Measurements from ENCODE around the gene NLGN1.

Gene NLGN1

DNA sequence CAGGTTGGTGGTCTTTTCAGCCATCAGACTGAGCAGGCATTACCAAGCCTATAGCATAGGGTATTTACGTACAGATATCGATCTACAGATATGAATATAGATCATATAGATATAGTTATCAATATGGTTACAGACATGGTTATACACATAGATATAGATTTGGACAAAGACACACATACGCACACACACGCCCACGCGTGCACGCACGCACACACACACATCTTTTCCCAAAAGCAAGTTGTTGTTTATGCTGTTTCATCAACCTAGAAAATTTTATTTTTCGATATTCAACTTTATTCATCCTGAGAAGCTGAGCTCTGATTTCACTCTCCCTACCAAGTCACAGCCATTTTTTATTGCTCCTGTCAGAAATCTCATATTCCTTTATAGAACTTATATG lies 309.1 kb downstream of the NLGN1 start:
- DNase-seq (ENCODE audit: extremely low spot score), result no peak
- TF ChIP-seq CTBP1 (IDR thresholded peaks at IDR 0.05; ENCODE audit: borderline replicate concordance) (no peak), ZNF384 (IDR thresholded peaks at IDR 0.05) (no peak), FOXM1 (IDR thresholded peaks at IDR 0.05; ENCODE audit: borderline replicate concordance) (no peak), SP1 (IDR thresholded peaks at IDR 0.05) (no peak), ELF4 (IDR thresholded peaks at IDR 0.05) (no peak), ARNT (IDR thresholded peaks at IDR 0.05) (no peak), FOXA1 (IDR thresholded peaks at IDR 0.05) (no peak), LEF1 (IDR thresholded peaks at IDR 0.05; ENCODE audit: borderline replicate concordance) (no peak), L3MBTL2 (conservative IDR thresholded peaks at IDR 0.05) (no peak), BHLHE40 (IDR thresholded peaks at IDR 0.05; ENCODE audit: borderline replicate concordance) (no peak), TARDBP (IDR thresholded peaks at IDR 0.05) (no peak), SUZ12 (IDR thresholded peaks at IDR 0.05) (no peak), FOXK2 (IDR thresholded peaks at IDR 0.05) (no peak), HDGF (IDR thresholded peaks at IDR 0.05; ENCODE audit: borderline replicate concordance) (no peak)
- TF ChIP-seq, protein P1, sequence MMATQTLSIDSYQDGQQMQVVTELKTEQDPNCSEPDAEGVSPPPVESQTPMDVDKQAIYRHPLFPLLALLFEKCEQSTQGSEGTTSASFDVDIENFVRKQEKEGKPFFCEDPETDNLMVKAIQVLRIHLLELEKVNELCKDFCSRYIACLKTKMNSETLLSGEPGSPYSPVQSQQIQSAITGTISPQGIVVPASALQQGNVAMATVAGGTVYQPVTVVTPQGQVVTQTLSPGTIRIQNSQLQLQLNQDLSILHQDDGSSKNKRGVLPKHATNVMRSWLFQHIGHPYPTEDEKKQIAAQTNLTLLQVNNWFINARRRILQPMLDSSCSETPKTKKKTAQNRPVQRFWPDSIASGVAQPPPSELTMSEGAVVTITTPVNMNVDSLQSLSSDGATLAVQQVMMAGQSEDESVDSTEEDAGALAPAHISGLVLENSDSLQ (IDR thresholded peaks at IDR 0.05), result no peak
- ChIA-PET POLR2A (no interaction called here), CTCF (no interaction called here)

GRCh38 chr3:173708191-173708590 lies 310.6 kb downstream of the NLGN1 start:
- TF ChIP-seq FOXM1 (IDR thresholded peaks at IDR 0.05; ENCODE audit: borderline replicate concordance), result no peak
- TF ChIP-seq L3MBTL2 (conservative IDR thresholded peaks at IDR 0.05), result no peak
- no peak for TF ChIP-seq NFRKB (IDR thresholded peaks at IDR 0.05)
- POLR2A ChIA-PET, result no interaction called here
- CTCF ChIA-PET, result no interaction called here
- DNase-seq (ENCODE audit: extremely low spot score), result no peak

GRCh38 chr3:173709026-173709425 lies 311.5 kb downstream of the NLGN1 start:
- TF ChIP-seq, protein P1 (IDR thresholded peaks at IDR 0.05), result no peak
- TF ChIP-seq FOXA1 (IDR thresholded peaks at IDR 0.05) (no peak), L3MBTL2 (conservative IDR thresholded peaks at IDR 0.05) (no peak), NFRKB (IDR thresholded peaks at IDR 0.05) (no peak), ELF4 (IDR thresholded peaks at IDR 0.05) (no peak), FOXM1 (IDR thresholded peaks at IDR 0.05; ENCODE audit: borderline replicate concordance) (no peak), ARNT (IDR thresholded peaks at IDR 0.05) (no peak), HDGF (IDR thresholded peaks at IDR 0.05; ENCODE audit: borderline replicate concordance) (no peak), LEF1 (IDR thresholded peaks at IDR 0.05; ENCODE audit: borderline replicate concordance) (no peak), CTBP1 (IDR thresholded peaks at IDR 0.05; ENCODE audit: borderline replicate concordance) (no peak), SP1 (IDR thresholded peaks at IDR 0.05) (no peak), ZNF384 (IDR thresholded peaks at IDR 0.05) (no peak), TARDBP (IDR thresholded peaks at IDR 0.05) (no peak), FOXK2 (IDR thresholded peaks at IDR 0.05) (no peak), BHLHE40 (IDR thresholded peaks at IDR 0.05; ENCODE audit: borderline replicate concordance) (no peak), SUZ12 (IDR thresholded peaks at IDR 0.05) (no peak)
- CTCF ChIA-PET, result no interaction called here
- POLR2A ChIA-PET, result no interaction called here
- no peak for DNase-seq (ENCODE audit: extremely low spot score)

GRCh38 chr3:173711619-173712018 lies 314.1 kb downstream of the NLGN1 start:
- DNase-seq (ENCODE audit: extremely low spot score), result no peak
- no peak for TF ChIP-seq BHLHE40 (IDR thresholded peaks at IDR 0.05; ENCODE audit: borderline replicate concordance)
- TF ChIP-seq, protein P1 (IDR thresholded peaks at IDR 0.05), result no peak
- TF ChIP-seq SUZ12 (IDR thresholded peaks at IDR 0.05), result no peak
- no peak for TF ChIP-seq L3MBTL2 (conservative IDR thresholded peaks at IDR 0.05)
- TF ChIP-seq LEF1 (IDR thresholded peaks at IDR 0.05; ENCODE audit: borderline replicate concordance), result no peak
- no peak for TF ChIP-seq FOXM1 (IDR thresholded peaks at IDR 0.05; ENCODE audit: borderline replicate concordance)
- TF ChIP-seq FOXK2 (IDR thresholded peaks at IDR 0.05), result no peak
- no peak for TF ChIP-seq SP1 (IDR thresholded peaks at IDR 0.05)
- TF ChIP-seq ARNT (IDR thresholded peaks at IDR 0.05), result no peak
- TF ChIP-seq ZNF384 (IDR thresholded peaks at IDR 0.05), result no peak
- no peak for TF ChIP-seq HDGF (IDR thresholded peaks at IDR 0.05; ENCODE audit: borderline replicate concordance)
- no peak for TF ChIP-seq FOXA1 (IDR thresholded peaks at IDR 0.05)
- no peak for TF ChIP-seq NFRKB (IDR thresholded peaks at IDR 0.05)
- no peak for TF ChIP-seq ELF4 (IDR thresholded peaks at IDR 0.05)
- no peak for TF ChIP-seq TARDBP (IDR thresholded peaks at IDR 0.05)
- no peak for TF ChIP-seq CTBP1 (IDR thresholded peaks at IDR 0.05; ENCODE audit: borderline replicate concordance)
- ChIA-PET POLR2A (no interaction called here), CTCF (interaction anchor here (0.9 kb wide), 1 partner anchor 20 kb away, joined by 3 read pairs; no protein-coding TSS in a partner anchor)

GRCh38 chr3:173719585-173719984 lies 322.0 kb downstream of the NLGN1 start:
- POLR2A ChIA-PET, result no interaction called here
- no peak for DNase-seq (ENCODE audit: extremely low spot score)
- no peak for TF ChIP-seq ELF4 (IDR thresholded peaks at IDR 0.05)
- no peak for TF ChIP-seq ZNF384 (IDR thresholded peaks at IDR 0.05)
- TF ChIP-seq HDGF (IDR thresholded peaks at IDR 0.05; ENCODE audit: borderline replicate concordance), result no peak
- TF ChIP-seq TARDBP (IDR thresholded peaks at IDR 0.05), result no peak
- TF ChIP-seq, protein P1 (IDR thresholded peaks at IDR 0.05), result no peak
- TF ChIP-seq SP1 (IDR thresholded peaks at IDR 0.05), result no peak
- no peak for TF ChIP-seq NFRKB (IDR thresholded peaks at IDR 0.05)
- no peak for TF ChIP-seq BHLHE40 (IDR thresholded peaks at IDR 0.05; ENCODE audit: borderline replicate concordance)
- no peak for TF ChIP-seq FOXM1 (IDR thresholded peaks at IDR 0.05; ENCODE audit: borderline replicate concordance)
- no peak for TF ChIP-seq FOXA1 (IDR thresholded peaks at IDR 0.05)
- TF ChIP-seq LEF1 (IDR thresholded peaks at IDR 0.05; ENCODE audit: borderline replicate concordance), result no peak
- no peak for TF ChIP-seq FOXK2 (IDR thresholded peaks at IDR 0.05)
- no peak for TF ChIP-seq ARNT (IDR thresholded peaks at IDR 0.05)
- CTCF ChIA-PET, result no interaction called here
